Smooth muscle cell (in vitro differentiated cells): ENCODE results near the gene RETREG1. TPM values are rescaled to one million over a fixed set of nuclear protein-coding genes. Genes with fewer than 3 reads are reported as not detected.

Experiments
- polyA plus RNA-seq: library from polyadenylated mRNA; unstranded; fragments of >200 nt; fragmentation: Nextera tagmentation; extraction: Ambion mirVana; gene quantifications from 2 replicates; pipeline ENCODE4 v1.2.1, GENCODE V29; 2016
- small RNA-seq: library from RNA; depleted of rRNA; stranded (forward); fragments of <200 nt; gene quantifications from one replicate; pipeline ENCODE3, GENCODE V24; 2014
- total RNA-seq: library from RNA; depleted of rRNA; stranded (reverse); fragments of >200 nt; gene quantifications from 2 replicates; pipeline ENCODE4 v1.2.3, GENCODE V29; 2014

RETREG1 gene
- total and polyA plus RNA-seq, 2 experiments from 2014 or later: 0.19 to 4.4 TPM

Small RNA genes within 50 kb of the gene (small RNA-seq; reads per million reads assigned to genes)
- not detected for gene RF00019

Other genes with a start within 250 kb of the RETREG1 start
- gene ZNF622, start 151.2 kb downstream of the RETREG1 start, total RNA-seq: 38.0 and 40.7 TPM in 2 replicates
- gene ZNF622, start 151.2 kb downstream of the RETREG1 start, polyA plus RNA-seq: 65.3 and 68.0 TPM in 2 replicates